GM21367 (cell line): Measurements from ENCODE around the gene EDAR.

Source experiments
- ATAC-seq: cut with Tn5 transposase; IDR thresholded peaks from one replicate; pipeline ENCODE4 v1.9.1; 2021; ENCODE audit not compliant: unreplicated experiment

Gene EDAR

GRCh38 chr2:109005686-109006204 lies 16.7 kb upstream of the EDAR start:
- no peak for ATAC-seq

DNA sequence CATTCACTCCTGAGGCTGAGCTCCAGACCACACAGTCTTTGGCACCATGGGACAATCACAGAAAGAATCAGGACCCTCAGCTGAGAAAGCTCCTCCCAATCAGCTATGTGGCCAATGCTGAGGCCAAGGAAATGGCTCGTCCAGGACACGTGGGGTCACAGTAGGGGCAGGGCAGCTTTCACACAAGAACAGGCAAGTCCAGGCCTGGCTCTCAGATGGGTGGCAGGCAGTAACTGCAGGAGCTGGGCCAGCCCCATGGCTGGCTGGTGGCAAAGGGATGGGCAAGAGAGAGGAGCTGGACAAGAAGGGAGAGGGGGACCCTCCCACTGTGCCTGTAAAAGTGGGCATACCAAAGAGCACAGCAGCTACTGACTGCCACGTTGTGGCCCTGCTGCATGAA lies 12.2 kb upstream of the EDAR start:
- no peak for ATAC-seq

- no peak for ATAC-seq
Observed at GRCh38 chr2:109000738-109001137, 11.7 kb upstream of the EDAR start.

DNA sequence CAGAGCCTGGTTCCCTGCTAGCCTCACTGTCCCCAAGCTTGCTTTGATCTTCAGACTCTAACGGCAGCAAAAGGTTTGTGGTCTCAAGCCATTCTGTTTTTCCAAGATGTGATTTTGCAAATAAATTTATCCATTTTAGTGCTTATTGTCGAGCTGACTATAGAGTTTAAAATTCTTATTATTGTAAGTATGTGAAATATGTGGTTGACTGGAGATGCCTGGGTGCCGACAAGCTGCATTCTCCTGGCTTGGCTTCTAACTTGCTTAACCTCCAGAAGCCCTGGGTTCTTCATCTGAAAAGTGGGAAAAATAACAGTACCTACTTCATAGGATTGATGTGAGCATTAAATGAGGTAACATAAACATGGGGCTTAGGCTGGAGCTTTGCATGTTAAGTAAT lies 9.9 kb upstream of the EDAR start:
- ATAC-seq: no peak

DNA sequence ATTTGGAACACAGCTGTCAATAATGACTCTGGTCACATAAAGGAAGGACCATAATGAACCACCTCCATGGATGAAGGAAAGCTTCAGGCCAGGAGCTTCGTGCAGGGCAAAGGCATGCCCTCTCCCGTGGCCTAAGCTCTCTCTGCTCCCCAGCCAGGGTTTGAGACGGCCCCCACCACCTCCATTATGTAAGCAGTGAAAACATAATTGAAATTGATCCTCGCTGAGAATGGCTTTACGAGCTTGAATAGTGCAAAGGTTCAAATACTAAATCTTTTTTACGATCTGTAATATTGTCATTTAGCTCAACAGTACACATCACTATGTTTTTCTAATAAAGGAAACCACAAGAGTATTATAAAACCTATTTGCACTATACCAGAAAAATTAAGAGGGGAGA lies 5.2 kb upstream of the EDAR start:
- no peak for ATAC-seq

DNA sequence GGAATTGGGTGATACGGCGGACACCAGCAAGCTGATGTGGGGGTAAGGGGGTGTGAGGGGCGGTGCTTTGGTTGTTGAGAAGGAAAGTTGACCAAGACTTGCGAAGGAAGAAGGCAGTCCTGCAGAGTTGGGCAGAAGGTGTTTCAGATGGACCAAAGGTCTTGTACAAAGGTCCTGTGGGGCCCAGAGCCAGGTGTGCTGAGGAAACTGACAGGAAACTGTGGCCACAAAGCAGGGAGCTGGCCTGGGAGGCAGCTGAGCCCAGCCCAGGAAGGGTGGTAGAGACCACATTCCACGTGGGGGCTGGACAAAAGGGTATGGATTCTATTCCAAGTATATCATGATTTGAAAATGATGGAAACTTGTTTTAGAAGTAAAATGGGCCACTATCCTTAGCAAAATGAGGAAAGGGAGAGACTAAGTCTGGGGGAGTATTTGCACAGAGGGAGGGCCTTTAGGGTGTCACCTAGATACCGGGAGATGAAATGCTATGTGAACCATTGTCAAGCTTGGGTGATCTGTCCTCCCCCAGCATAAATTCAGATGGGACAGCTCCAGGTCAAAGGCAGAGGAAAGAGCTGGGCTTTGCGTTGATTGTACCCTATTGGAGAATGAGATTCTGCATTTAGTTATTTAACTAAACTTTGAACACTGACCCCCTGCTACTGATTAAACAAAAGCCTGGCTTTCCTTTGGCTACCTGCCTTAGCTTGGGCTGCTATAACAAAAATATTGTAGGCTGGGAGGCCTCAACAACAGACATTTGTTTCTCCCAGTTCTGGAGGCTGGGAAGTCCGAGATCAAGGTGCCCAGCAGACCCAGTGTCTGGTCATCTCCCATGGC lies 4.3 kb upstream of the EDAR start:
- no peak for ATAC-seq

- no peak for ATAC-seq
Observed at GRCh38 chr2:108988076-108988795, 784 bp downstream of the EDAR start.

DNA sequence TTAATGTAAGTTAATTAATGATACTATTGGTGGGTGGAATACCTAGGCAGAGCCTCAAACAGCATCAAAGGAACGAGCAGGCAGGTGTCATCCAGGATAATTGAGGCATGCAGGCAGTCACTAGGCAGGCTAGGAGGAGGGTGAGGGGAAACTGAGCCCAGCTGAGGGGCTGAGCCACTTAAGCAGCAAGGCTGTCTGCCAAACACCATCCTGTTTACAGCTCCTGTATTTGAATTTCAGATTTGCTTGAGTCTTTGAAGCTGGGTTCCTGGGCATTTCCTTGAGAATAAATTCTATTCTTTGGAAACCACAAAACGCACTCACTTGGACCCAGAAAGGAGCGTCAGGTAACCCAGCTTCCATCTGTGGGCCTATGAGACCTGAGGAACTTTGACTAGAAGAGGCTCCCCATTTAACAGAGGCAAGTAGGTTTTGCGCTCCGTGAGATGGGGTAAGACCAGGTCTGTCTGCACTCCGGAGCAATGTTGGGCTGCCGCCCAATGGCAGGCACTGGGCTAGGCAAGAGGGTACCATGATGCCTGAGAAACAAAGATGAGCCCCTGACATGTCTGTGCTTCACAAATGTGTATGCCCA lies 2.0 kb downstream of the EDAR start:
- no peak for ATAC-seq

GRCh38 chr2:108983610-108984009 lies 5.4 kb downstream of the EDAR start:
- no peak for ATAC-seq

- ATAC-seq: no peak
Observed at GRCh38 chr2:108983061-108983460, 6.0 kb downstream of the EDAR start.

DNA sequence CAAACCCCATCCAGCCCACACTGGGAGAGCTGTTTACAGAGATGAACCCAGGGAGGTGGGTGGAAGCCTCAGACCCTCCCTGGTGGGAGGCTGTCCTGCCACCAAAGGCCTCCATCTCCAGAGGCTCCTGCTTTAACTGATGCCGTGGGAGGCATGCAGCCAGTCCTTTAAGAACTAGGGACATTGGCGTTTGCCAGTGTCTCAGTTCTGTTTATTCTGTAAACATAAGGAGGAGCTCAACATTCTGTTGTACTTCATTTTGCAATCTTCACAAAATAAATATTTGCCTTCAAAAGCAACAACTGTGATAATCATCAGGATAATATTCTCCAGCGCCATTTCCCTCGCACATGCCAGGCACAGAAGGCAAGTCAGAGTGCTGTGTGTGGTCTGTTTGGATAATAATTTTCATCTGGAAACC lies 6.8 kb downstream of the EDAR start:
- ATAC-seq: no peak

GRCh38 chr2:108981846-108982245 lies 7.2 kb downstream of the EDAR start:
- ATAC-seq: no peak

- ATAC-seq: no peak
Observed at GRCh38 chr2:108980076-108980475, 8.9 kb downstream of the EDAR start.

DNA sequence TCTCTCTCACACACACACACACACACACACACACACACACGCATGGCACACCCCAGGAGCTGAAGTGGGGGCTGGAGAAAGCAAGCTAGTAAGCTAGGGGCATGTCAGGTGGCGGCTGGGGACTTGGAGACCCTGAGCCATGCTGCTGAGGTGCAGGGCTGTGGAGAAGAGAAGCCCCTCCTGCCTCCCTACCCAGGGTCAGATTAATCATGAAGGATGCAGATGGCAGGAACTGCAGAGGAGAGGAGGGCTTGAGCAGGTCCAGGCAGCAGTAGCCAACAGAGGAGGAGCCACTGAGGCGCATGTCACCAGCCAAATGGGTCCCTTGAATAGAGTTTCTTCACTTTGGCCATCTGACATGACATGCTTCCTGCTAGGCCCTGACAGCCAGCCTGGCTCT lies 9.6 kb downstream of the EDAR start:
- no peak for ATAC-seq

DNA sequence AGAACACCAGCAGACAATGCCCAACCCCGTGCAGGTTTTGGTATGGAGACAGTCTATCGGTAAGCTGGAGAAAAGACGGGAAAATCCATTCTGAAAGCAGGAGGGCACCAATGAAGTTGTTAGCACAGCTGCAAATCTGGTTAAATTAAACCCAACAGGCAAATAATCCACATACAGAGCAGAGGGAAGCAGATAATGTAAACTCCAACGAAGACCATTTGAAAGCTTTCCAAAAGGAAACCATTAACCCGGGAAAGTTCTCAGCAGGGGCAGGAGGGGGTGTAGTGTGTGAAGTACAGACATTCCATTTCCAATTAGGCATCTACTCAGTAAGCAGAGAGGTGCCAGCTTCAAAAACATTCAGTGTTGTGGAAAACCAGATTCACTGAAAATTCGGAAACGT lies 10.3 kb downstream of the EDAR start:
- ATAC-seq: no peak

GRCh38 chr2:108975613-108976435 lies 13.2 kb downstream of the EDAR start:
- no peak for ATAC-seq

DNA sequence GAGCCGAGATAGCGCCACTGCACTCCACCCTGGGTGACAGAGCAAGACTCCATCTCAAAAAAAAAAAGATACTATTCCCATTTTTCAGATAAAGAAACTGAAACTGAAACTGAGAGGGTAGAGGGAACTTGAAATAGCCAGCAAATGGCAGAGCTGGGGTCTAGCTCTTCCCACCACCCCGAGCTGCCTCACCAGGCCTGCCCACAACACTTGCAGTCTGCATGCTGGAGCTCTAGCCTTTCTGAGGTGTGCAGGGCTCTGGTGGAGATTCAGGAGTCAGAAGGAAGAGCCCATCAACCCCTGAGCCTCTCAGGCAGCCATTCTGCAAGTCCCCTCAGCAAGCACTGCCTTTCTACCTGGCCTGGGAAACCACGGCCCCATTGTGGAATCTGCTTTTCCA lies 14.3 kb downstream of the EDAR start:
- ATAC-seq: no peak

GRCh38 chr2:108972663-108973062 lies 16.4 kb downstream of the EDAR start:
- ATAC-seq: no peak

DNA sequence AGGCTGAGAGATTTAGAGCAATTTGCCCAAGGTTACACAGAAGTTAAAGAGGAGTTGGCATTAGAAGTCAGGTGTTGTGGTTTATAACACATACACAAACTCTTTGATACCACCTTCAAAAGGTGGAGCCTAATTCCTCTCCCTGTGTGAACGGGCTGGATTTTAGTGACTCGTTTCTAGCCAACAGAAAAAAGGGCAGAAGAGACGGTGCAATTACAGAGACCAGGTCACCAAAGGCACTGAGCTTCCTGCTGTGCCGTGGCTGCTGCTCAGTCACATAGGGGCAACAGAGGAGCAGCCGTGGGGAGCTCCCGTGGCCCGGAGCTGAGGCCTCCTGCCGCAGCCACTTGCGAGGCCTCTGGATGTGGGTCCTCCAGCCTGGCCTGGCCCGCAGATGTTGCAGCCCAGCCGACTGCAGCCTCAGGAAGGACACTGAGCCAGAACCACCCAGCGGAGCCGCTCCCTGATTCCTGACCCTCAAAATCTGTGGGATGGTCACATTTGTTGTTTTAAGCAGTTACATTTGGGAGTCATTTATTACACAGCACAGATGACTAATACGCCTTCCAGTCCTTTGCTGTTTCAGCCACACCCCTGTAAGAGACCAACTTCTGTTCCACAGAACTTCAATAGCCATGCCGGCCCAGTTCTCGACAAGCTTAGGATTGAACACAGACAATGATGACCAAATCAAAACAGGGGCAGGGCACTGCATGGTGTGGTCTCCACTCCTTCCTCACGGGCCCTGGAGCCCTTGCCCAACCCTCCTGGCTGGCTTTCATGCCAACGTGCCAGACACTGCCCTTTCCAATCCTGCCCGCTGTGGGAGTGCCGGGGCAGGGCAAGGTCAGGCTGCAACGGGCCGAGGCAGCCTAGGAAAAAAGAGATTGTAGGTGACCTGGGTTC lies 17.1 kb downstream of the EDAR start:
- no peak for ATAC-seq

DNA sequence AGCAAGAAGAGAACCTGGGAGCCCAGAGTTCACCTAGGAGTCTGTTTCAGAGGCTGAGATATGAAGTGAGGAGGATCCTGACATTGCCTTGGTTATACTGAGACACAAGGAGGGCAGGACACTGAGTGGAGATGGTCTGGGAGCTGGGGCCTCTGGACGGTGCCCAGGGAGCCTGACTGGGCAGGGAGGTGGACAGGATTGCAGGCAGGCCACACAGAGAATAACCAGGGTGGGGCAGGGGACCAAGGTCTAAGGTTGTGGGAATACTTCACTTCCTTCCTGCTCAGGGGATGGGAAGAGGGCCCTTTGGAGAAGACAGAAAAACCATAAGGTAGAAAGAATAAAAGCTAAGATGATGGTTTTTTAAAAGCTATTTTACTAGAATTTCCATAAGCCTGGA lies 18.7 kb downstream of the EDAR start:
- ATAC-seq: no peak
